ENCODE data around the gene IL4.

DNA sequence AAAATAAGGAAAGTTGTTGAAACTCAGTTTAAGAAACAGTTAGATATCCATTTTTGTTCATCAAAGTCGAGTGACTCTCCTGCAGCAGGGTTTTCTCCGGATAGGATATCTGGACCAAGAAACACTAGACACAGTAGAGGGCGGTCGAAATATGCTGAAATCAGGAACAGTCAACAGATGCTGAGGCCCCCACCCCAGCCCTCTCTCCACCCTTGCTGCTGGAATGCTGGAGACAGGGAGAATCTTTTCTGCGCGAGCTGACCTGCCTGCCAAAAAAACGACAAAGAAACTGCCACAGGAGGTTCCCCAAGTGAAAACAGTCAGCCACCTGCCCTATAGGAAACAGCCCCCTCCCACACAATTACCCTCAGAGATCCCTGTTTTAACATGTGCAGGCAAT is 20.1 kb upstream of the IL4 start:
- no peak for TF ChIP-seq POLR2A (IDR thresholded peaks at IDR 0.05)
- TF ChIP-seq CTCF (IDR thresholded peaks at IDR 0.05), result no peak
